ENCODE data around the gene CFAP61.

The CFAP61 gene

DNA sequence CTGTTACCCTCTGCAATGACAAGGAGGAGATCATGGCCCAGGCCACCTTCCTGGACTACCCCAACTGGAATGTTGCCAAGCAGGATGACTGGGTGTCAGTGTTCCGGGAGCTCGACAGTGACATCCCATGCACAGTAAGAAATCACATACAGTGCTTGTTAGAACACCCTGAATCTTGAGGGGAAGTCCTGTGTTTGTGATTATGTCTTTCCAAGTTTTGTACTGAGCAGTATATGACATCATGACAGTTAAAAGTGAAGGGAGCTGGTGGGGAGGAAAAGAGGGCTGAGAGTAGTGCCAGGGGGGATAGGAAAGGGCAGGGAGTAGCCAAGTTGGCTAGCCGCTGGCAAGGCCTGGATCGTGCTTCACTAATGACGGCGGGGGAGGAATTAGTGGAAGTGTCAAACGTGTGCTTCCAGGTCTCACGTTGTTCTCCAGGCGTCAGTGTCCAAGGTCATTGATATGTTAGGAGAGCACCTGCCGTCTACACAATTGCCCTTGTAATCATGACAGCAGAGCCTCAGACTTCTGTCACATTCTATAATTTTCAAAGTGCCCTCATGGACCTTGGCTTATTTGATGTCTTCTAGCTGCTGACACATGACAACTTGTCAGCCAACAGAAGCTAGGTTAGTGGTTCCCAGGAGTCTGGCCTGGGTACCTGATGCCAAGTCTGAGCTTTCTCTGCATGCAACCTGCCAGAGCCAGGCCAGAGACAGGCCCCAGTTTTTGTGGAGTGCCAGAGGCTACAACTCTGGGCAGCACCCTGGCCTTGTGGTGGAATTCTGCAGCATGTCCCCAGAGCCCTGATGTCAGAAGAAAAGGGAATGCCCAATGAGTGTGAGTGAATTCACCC, 18.8 kb downstream of the CFAP61 start:
- Histone ChIP-seq H3K36me3 (ENCODE audit: control insufficient read depth in 2 of 2, insufficient read depth in 2 of 2, low read length in 2 of 2) (no peaks in the 10 kb centered on the region), H3K27ac (ENCODE audit: low read depth in 2 of 2, low read length in 2 of 2) (no peak overlapping the region), H3K4me1 (ENCODE audit: control insufficient read depth in 2 of 2, insufficient read depth in 2 of 2, low read length in 2 of 2) (no peaks in the 10 kb centered on the region), H3K9ac (ENCODE audit: low read depth in 1 of 2, low read length in 2 of 2) (no peak overlapping the region), H3K9me3 (ENCODE audit: control insufficient read depth in 2 of 2, low read length in 2 of 2) (no peaks in the 10 kb centered on the region), H3K27me3 (ENCODE audit: control insufficient read depth in 2 of 2, insufficient read depth in 2 of 2, low read length in 2 of 2) (peaks cover 5 to 8% of the 10 kb centered on the region in 2 donors), H3K4me3 (ENCODE audit: low read length in 2 of 2) (no peak overlapping the region)

DNA sequence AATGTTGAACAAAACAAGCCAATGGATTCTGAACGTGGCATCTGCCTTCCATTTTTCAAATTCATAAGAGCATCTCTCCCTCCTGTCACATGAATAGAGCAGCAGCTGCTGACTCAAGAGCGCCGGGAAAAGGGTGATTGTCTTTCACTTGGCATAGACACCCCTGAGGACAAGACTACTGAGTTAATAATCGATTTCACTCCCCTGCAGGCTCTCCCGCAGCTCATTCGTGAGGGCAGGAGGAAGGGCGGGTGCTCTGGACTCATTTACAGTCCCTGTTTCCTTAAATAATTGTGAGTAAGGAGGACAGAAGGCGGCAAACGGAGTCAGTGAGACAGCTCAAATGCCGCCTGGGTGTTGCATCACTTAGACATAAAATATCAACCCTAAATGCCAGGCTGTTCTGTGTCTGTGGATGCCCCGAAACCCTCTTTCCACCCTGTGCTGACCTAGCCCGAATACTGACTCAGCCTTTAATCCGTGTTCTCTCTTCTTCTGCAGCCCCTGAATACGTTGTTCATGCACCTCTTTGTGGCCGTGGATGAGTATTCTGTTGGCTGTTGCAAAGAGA, 21.6 kb downstream of the CFAP61 start:
- Histone ChIP-seq H3K4me1 (ENCODE audit: control insufficient read depth in 2 of 2, insufficient read depth in 2 of 2, low read length in 2 of 2) (no peaks in the 10 kb centered on the region), H3K27ac (ENCODE audit: low read depth in 2 of 2, low read length in 2 of 2) (no peak overlapping the region), H3K9me3 (ENCODE audit: control insufficient read depth in 2 of 2, low read length in 2 of 2) (no peaks in the 10 kb centered on the region), H3K27me3 (ENCODE audit: control insufficient read depth in 2 of 2, insufficient read depth in 2 of 2, low read length in 2 of 2) (peaks cover 5 to 9% of the 10 kb centered on the region in 2 donors), H3K36me3 (ENCODE audit: control insufficient read depth in 2 of 2, insufficient read depth in 2 of 2, low read length in 2 of 2) (no peaks in the 10 kb centered on the region), H3K4me3 (ENCODE audit: low read length in 2 of 2) (no peak overlapping the region), H3K9ac (ENCODE audit: low read depth in 1 of 2, low read length in 2 of 2) (no peak overlapping the region)

DNA sequence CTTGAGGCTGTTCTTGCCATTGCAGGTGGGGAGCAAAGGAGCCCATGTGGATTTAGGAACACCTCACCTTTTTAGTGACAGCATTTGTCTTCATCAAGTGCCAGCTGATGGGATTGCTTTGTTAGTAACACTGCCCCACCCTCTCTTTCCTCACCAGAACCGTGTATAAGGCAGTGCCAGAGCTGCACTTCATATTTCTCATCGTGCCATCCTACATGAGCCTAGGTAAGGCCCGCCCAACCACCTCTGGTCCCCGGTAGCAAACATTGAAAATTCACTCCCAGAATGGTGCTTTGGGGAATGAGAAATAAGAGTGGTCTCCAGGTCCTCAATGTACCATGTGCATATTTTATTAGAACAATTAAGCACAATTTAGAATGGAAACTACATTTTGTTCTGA, 22.7 kb downstream of the CFAP61 start:
- Histone ChIP-seq H3K4me3 (ENCODE audit: low read length in 2 of 2) (no peak overlapping the region), H3K36me3 (ENCODE audit: control insufficient read depth in 2 of 2, insufficient read depth in 2 of 2, low read length in 2 of 2) (no peaks in the 10 kb centered on the region), H3K4me1 (ENCODE audit: control insufficient read depth in 2 of 2, insufficient read depth in 2 of 2, low read length in 2 of 2) (no peaks in the 10 kb centered on the region), H3K27me3 (ENCODE audit: control insufficient read depth in 2 of 2, insufficient read depth in 2 of 2, low read length in 2 of 2) (peaks cover 5 to 9% of the 10 kb centered on the region in 2 donors), H3K27ac (ENCODE audit: low read depth in 2 of 2, low read length in 2 of 2) (no peak overlapping the region), H3K9me3 (ENCODE audit: control insufficient read depth in 2 of 2, low read length in 2 of 2) (no peaks in the 10 kb centered on the region), H3K9ac (ENCODE audit: low read depth in 1 of 2, low read length in 2 of 2) (no peak overlapping the region)

DNA sequence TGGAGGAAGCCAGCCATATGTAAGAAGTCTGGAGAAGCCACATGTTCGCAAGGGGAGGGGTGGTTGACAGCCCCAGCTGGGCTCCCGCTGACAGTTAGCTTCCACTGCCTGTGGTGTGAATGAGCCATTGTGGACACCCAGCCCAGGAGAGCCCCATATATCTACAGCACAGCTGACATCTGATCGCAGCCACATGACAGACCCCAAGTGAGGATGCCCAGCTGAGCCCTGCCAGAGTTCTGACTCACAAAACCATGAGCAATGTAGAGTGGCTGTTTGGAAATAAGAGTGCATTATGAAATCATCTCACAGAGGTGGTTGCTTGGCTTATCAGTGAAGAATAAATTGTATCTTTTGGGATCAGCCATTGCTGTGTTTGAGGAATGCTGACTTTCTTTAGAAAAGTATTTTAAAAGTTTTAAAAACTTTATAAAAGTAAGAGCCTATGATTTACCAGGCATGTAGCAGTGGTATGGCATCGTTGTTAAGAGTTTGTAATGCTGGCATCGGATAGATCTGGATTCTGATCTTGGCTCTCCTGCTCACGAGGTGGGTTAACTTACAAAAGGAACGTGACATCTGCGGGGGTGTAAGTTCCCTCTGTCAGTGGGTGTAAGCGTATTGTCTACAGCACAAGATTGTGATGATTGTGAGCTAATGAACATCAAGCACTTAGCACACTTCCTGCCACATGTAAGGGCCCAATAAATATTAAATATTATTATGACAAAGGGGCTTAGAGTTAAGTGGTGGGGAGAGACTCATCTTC, 24.1 kb downstream of the CFAP61 start:
- Histone ChIP-seq H3K4me1 (ENCODE audit: control insufficient read depth in 2 of 2, insufficient read depth in 2 of 2, low read length in 2 of 2) (no peaks in the 10 kb centered on the region), H3K9me3 (ENCODE audit: control insufficient read depth in 2 of 2, low read length in 2 of 2) (no peaks in the 10 kb centered on the region), H3K9ac (ENCODE audit: low read depth in 1 of 2, low read length in 2 of 2) (no peak overlapping the region), H3K27me3 (ENCODE audit: control insufficient read depth in 2 of 2, insufficient read depth in 2 of 2, low read length in 2 of 2) (peaks cover 5 to 9% of the 10 kb centered on the region in 2 donors), H3K36me3 (ENCODE audit: control insufficient read depth in 2 of 2, insufficient read depth in 2 of 2, low read length in 2 of 2) (no peaks in the 10 kb centered on the region), H3K4me3 (ENCODE audit: low read length in 2 of 2) (no peak overlapping the region), H3K27ac (ENCODE audit: low read depth in 2 of 2, low read length in 2 of 2) (no peak overlapping the region)

DNA sequence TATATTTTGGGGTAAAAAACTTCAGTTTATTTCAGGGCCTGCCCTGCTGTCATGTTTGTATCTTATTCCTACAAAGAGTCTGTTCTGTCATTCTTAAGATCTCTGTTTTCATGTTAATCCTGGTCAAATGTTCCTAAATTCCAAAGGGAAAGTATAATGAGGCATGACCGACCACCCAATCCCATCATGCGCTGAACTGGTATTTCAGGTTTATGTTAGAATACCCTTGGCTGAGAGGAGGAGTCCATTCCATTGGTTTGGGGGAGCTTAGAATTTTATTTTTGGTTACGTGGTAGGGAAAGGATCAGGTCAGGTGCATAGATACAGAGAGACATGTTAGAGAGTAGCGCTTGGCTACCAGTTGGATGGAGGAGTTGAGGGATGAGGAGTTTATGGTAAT, 25.7 kb downstream of the CFAP61 start:
- H3K27me3 ChIP-seq (ENCODE audit: control insufficient read depth in 2 of 2, insufficient read depth in 2 of 2, low read length in 2 of 2): peaks cover 5 to 14% of the 10 kb centered on the region in 2 donors
- H3K36me3 ChIP-seq (ENCODE audit: control insufficient read depth in 2 of 2, insufficient read depth in 2 of 2, low read length in 2 of 2): no peaks in the 10 kb centered on the region
- H3K4me1 ChIP-seq (ENCODE audit: control insufficient read depth in 2 of 2, insufficient read depth in 2 of 2, low read length in 2 of 2): no peaks in the 10 kb centered on the region
- no peaks in the 10 kb centered on the region for H3K9me3 ChIP-seq (ENCODE audit: control insufficient read depth in 2 of 2, low read length in 2 of 2)
- no peak overlapping the region for H3K4me3 ChIP-seq (ENCODE audit: low read length in 2 of 2)
- no peak overlapping the region for H3K9ac ChIP-seq (ENCODE audit: low read depth in 1 of 2, low read length in 2 of 2)
- no peak overlapping the region for H3K27ac ChIP-seq (ENCODE audit: low read depth in 2 of 2, low read length in 2 of 2)

DNA sequence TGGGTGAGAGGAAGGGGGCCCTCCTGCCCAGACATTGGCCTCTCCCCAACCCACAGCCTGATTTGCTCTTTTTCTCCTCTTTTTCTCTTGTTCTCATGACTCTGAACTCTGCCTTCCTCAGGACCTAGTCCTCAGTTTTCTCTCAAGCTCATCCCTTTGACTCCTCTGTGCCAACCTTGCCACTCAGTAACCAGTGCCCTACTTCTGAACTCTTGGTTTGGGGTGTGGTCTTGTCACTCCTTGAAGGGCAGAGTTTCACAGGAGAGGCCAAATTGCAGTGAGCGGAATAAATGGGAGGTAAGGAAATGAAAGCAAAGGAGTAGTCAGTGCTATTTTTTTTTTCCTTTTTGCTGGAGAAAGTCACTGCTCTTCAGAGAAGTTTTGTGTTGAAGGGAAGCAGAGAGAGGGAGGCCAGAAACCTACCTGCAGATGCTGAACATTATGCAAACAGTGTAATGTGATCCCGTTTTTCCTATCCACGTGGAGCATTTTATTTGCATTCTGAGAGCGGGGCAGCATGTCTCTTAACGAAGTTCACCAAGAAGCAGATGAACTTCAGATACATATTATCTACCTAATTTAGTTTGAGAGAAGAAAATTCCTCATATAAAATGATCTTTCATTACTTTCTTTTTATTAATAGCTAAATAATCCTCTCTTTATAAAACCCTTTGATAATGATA, 26.9 kb downstream of the CFAP61 start:
- no peaks in the 10 kb centered on the region for H3K36me3 ChIP-seq (ENCODE audit: control insufficient read depth in 2 of 2, insufficient read depth in 2 of 2, low read length in 2 of 2)
- H3K9me3 ChIP-seq (ENCODE audit: control insufficient read depth in 2 of 2, low read length in 2 of 2): no peaks in the 10 kb centered on the region
- H3K27ac ChIP-seq (ENCODE audit: low read depth in 2 of 2, low read length in 2 of 2): no peak overlapping the region
- peaks cover 0 to under 1% of the 10 kb centered on the region in 2 donors for H3K4me1 ChIP-seq (ENCODE audit: control insufficient read depth in 2 of 2, insufficient read depth in 2 of 2, low read length in 2 of 2)
- peaks cover 0 to 8% of the 10 kb centered on the region in 2 donors for H3K27me3 ChIP-seq (ENCODE audit: control insufficient read depth in 2 of 2, insufficient read depth in 2 of 2, low read length in 2 of 2)
- H3K9ac ChIP-seq (ENCODE audit: low read depth in 1 of 2, low read length in 2 of 2): no peak overlapping the region
- H3K4me3 ChIP-seq (ENCODE audit: low read length in 2 of 2): no peak overlapping the region

DNA sequence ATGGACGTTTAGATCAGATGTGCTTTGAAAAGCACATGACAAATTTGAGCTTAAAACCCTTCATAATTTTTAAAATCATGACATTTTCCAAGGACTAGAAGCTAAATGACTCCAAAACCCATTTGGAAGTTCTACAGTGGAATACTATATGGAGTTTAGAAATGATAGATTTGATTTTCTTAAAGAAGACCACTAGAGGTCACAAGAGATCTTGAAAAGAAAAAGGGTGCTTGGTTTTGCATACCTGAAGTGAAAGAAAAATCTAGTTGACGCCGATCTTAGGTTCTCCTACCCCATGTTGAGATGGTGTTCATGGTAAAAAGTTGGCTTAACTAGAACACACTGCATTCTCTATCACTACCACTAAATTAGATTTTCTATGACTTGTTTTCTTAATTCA, 31.5 kb downstream of the CFAP61 start:
- peak overlapping the region in 1 of 2 donors; percentile 48 for H3K4me3 ChIP-seq (ENCODE audit: low read length in 2 of 2)
- H3K36me3 ChIP-seq (ENCODE audit: control insufficient read depth in 2 of 2, insufficient read depth in 2 of 2, low read length in 2 of 2): no peaks in the 10 kb centered on the region
- H3K27ac ChIP-seq (ENCODE audit: low read depth in 2 of 2, low read length in 2 of 2): no peak overlapping the region
- H3K9ac ChIP-seq (ENCODE audit: low read depth in 1 of 2, low read length in 2 of 2): no peak overlapping the region
- H3K4me1 ChIP-seq (ENCODE audit: control insufficient read depth in 2 of 2, insufficient read depth in 2 of 2, low read length in 2 of 2): peaks cover 0 to 4% of the 10 kb centered on the region in 2 donors
- H3K27me3 ChIP-seq (ENCODE audit: control insufficient read depth in 2 of 2, insufficient read depth in 2 of 2, low read length in 2 of 2): peaks cover 0 to 6% of the 10 kb centered on the region in 2 donors
- no peaks in the 10 kb centered on the region for H3K9me3 ChIP-seq (ENCODE audit: control insufficient read depth in 2 of 2, low read length in 2 of 2)

DNA sequence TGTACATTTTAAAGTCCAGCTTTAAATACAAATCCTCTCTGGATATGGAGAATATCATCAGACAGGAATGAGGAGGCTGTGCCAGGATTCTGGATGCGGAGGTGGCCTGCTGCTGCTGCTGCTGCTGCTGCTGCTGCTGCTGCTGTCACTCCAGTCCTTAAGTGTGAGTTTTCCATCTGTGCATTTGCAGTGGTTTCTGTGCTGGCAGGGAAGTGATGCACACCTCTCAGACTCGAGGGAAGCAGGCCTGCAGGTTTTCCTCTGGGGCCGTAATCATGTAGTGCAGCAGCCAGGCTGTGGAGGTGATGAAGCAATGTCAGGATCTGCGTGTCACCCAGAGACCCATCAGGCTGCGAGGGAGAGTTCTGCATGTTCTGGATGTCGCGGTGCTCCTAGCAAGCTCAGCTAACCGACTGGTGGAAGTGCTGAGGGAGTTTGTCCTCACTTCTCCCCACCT, 32.0 kb downstream of the CFAP61 start:
- Histone ChIP-seq H3K9me3 (ENCODE audit: control insufficient read depth in 2 of 2, low read length in 2 of 2) (no peaks in the 10 kb centered on the region), H3K4me3 (ENCODE audit: low read length in 2 of 2) (no peak overlapping the region), H3K4me1 (ENCODE audit: control insufficient read depth in 2 of 2, insufficient read depth in 2 of 2, low read length in 2 of 2) (peaks cover 0 to 4% of the 10 kb centered on the region in 2 donors), H3K27me3 (ENCODE audit: control insufficient read depth in 2 of 2, insufficient read depth in 2 of 2, low read length in 2 of 2) (peaks cover 0 to 6% of the 10 kb centered on the region in 2 donors), H3K9ac (ENCODE audit: low read depth in 1 of 2, low read length in 2 of 2) (no peak overlapping the region), H3K36me3 (ENCODE audit: control insufficient read depth in 2 of 2, insufficient read depth in 2 of 2, low read length in 2 of 2) (no peaks in the 10 kb centered on the region), H3K27ac (ENCODE audit: low read depth in 2 of 2, low read length in 2 of 2) (no peak overlapping the region)

DNA sequence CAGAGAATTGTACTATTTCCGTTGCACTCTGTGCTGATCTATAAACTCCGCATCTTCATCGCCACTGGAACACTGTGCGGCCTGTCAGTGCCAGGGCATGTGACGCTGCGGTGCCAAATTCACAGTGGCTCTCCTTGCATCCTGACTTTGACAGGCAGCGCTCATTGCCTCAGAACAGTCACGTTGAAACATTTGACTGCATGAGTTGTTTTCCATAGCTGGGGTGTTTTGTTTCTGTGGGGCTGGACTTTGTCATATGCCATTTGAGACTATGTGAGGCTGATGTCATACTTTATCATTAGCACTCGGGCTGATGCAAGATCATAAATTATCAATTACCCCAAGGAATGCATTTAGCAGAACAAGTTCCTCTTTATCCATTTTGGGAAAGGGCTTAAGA, 32.7 kb downstream of the CFAP61 start:
- Histone ChIP-seq H3K27me3 (ENCODE audit: control insufficient read depth in 2 of 2, insufficient read depth in 2 of 2, low read length in 2 of 2) (peaks cover 0 to 6% of the 10 kb centered on the region in 2 donors), H3K9me3 (ENCODE audit: control insufficient read depth in 2 of 2, low read length in 2 of 2) (no peaks in the 10 kb centered on the region), H3K36me3 (ENCODE audit: control insufficient read depth in 2 of 2, insufficient read depth in 2 of 2, low read length in 2 of 2) (no peaks in the 10 kb centered on the region), H3K4me3 (ENCODE audit: low read length in 2 of 2) (no peak overlapping the region), H3K27ac (ENCODE audit: low read depth in 2 of 2, low read length in 2 of 2) (no peak overlapping the region), H3K9ac (ENCODE audit: low read depth in 1 of 2, low read length in 2 of 2) (no peak overlapping the region), H3K4me1 (ENCODE audit: control insufficient read depth in 2 of 2, insufficient read depth in 2 of 2, low read length in 2 of 2) (peaks cover 0 to 4% of the 10 kb centered on the region in 2 donors)

Data from mucosa of rectum (tissue), 2 donors.